KOPT-K1 (cell line): ENCODE results near the gene SEC24C.

Experiments used
- H3K27ac ChIP-seq: fragments of 200-600 bp; sonication (generic); 2 replicates; pipeline ENCODE4 v1.5.1; 2016; ENCODE audit warnings: antibody characterized with exemption, mild to moderate bottlenecking, low read depth, low read length; ENCODE audit not compliant: poor library complexity, severe bottlenecking
- H3K36me3 ChIP-seq: fragments of 200-600 bp; sonication (generic); 2 replicates; pipeline ENCODE4 v1.5.1; 2017; ENCODE audit warnings: antibody characterized with exemption, mild to moderate bottlenecking, low read length, moderate library complexity; ENCODE audit not compliant: insufficient read depth
- H3K9me3 ChIP-seq: fragments of 200-600 bp; sonication (generic); 2 replicates; pipeline ENCODE4 v1.5.1; 2017; ENCODE audit warnings: antibody characterized with exemption, low read length, mild to moderate bottlenecking; ENCODE audit not compliant: insufficient read depth, poor library complexity, severe bottlenecking

The SEC24C gene

GRCh38 chr10:73806176-73806950, 62.2 kb downstream of the SEC24C start:
- H3K36me3 ChIP-seq = peaks cover 84% of the 10 kb centered on the region
- no peaks in the 10 kb centered on the region for H3K9me3 ChIP-seq
- H3K27ac ChIP-seq = no peak overlapping the region

GRCh38 chr10:73807471-73807870, 63.3 kb downstream of the SEC24C start:
- H3K36me3 ChIP-seq = peaks cover 73% of the 10 kb centered on the region
- H3K9me3 ChIP-seq = no peaks in the 10 kb centered on the region
- no peak overlapping the region for H3K27ac ChIP-seq

DNA sequence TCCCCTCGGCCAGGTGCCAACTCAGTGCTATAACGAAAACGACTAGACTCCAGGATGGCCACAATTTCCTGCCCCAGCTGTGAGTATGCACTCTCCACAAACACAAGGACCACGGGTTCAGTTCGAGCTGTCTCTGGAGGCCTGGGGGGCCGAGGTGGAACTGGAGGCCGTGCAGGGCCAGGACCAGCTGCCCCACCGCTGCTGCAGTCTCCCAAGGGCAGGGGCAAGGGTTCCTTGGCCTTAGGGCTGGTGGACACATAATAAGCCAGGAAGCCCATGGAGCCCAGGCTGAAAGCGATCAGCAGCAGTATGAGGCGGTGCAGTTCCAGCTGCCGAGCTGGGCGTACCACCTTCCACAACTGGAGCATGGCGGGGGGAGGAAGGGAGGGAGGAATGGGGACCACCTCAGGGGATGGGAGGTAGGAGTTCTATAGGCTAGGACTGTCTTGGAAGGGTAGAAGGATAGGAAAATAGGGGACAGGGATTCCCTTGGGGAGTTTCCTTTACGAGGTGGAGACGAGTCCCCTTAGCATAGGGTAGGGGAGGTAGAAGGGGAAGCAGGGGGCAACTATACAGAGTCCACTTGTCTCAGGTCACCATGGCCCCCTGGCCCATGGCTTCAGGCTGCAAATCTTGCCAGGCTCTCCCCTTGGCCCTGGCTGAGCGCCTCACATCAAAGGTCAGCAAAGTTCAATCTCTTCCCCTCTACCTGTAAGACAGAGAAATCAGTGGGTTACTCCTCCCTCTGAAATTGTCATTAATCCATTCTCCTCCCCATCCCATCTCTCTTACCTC, 64.0 kb downstream of the SEC24C start:
- H3K9me3 ChIP-seq = no peaks in the 10 kb centered on the region
- H3K27ac ChIP-seq = no peak overlapping the region
- peaks cover 73% of the 10 kb centered on the region for H3K36me3 ChIP-seq

DNA sequence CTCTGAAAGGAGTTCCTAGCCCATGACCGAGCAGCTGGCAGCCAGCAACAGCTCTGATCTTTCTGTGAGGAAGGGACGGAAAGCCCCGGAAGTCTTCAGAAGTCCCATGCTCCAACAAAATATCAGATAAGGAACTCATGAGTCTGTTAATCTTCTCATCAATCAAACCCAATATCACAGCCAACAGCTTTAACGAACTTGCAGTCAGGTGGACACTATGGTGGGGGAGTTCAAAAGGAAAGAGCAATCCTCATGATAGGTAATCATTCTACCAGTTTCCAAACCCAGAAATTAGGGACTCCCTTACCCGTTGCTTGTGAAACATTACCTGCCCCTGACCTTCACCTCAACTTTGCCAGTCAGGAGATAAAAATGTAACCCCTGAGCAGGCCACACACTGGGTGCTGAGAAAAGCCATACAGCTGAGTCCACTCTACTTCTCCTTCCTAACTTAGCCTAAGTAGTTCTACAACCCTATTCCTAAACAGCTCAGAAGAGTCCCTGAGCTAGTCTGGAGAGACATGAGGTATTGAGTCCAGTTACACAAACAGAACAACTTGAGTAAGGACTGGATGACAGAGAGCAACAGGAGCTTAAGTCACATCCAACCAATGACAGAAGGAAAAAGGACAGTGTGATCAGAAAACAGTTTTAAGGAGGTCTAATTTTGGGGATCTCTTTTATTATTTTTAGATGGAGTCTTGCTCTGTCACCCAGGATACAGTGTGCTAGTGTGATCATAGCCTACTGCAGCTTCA, 65.1 kb downstream of the SEC24C start:
- Histone ChIP-seq H3K36me3 (peaks cover 71% of the 10 kb centered on the region), H3K27ac (no peak overlapping the region), H3K9me3 (no peaks in the 10 kb centered on the region)

GRCh38 chr10:73810358-73810734, 66.2 kb downstream of the SEC24C start:
- Histone ChIP-seq H3K36me3 (peaks cover 71% of the 10 kb centered on the region), H3K9me3 (no peaks in the 10 kb centered on the region), H3K27ac (peak overlapping the region; percentile 90)

- H3K27ac ChIP-seq = peak overlapping the region; percentile 90
- no peaks in the 10 kb centered on the region for H3K9me3 ChIP-seq
- H3K36me3 ChIP-seq = peaks cover 71% of the 10 kb centered on the region
Measured at GRCh38 chr10:73810735-73811465, 66.7 kb downstream of the SEC24C start.

DNA sequence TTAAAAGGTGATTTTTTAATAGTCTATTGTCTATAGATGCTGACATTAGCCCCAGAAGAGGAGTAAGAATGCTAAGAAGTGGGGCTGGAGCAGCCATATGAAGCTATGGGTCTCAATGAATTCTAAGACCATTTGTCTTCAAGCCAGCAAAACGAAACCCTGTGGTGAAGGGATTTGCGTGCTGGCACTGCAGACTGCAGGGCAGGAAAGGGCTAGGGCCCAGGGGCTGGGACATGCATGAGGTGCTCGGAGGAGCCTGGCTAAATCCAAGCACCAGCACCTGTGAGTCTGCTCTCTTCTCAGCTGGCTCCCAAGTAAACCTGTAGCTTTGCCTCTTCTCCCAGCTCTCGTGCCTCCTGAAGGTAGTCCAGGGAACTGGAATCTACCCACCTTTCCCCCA, 68.5 kb downstream of the SEC24C start:
- Histone ChIP-seq H3K27ac (no peak overlapping the region), H3K36me3 (peaks cover 71% of the 10 kb centered on the region), H3K9me3 (no peaks in the 10 kb centered on the region)

GRCh38 chr10:73813333-73813732, 69.2 kb downstream of the SEC24C start:
- no peaks in the 10 kb centered on the region for H3K9me3 ChIP-seq
- H3K27ac ChIP-seq = no peak overlapping the region
- peaks cover 71% of the 10 kb centered on the region for H3K36me3 ChIP-seq

- no peak overlapping the region for H3K27ac ChIP-seq
- peaks cover 70% of the 10 kb centered on the region for H3K36me3 ChIP-seq
- no peaks in the 10 kb centered on the region for H3K9me3 ChIP-seq
Measured at GRCh38 chr10:73814276-73814895, 70.2 kb downstream of the SEC24C start.

- H3K36me3 ChIP-seq = peaks cover 74% of the 10 kb centered on the region
- no peaks in the 10 kb centered on the region for H3K9me3 ChIP-seq
- no peak overlapping the region for H3K27ac ChIP-seq
Measured at GRCh38 chr10:73814896-73815718, 70.9 kb downstream of the SEC24C start.

DNA sequence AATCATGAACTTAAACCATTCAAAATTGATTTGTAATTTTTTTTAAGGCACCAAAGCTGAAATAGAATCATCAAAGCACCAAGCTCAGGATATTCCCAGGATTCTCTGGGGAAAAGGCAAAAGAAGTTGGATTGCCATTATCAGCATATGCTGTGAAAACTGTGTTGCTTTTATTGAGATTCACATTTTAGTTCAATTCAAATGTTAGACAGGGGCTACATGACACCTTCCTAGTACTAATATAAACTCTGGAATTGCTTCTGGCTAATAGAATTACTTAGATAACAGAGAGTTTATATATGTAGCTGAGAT, 71.5 kb downstream of the SEC24C start:
- peaks cover 75% of the 10 kb centered on the region for H3K36me3 ChIP-seq
- H3K27ac ChIP-seq = no peak overlapping the region
- no peaks in the 10 kb centered on the region for H3K9me3 ChIP-seq

DNA sequence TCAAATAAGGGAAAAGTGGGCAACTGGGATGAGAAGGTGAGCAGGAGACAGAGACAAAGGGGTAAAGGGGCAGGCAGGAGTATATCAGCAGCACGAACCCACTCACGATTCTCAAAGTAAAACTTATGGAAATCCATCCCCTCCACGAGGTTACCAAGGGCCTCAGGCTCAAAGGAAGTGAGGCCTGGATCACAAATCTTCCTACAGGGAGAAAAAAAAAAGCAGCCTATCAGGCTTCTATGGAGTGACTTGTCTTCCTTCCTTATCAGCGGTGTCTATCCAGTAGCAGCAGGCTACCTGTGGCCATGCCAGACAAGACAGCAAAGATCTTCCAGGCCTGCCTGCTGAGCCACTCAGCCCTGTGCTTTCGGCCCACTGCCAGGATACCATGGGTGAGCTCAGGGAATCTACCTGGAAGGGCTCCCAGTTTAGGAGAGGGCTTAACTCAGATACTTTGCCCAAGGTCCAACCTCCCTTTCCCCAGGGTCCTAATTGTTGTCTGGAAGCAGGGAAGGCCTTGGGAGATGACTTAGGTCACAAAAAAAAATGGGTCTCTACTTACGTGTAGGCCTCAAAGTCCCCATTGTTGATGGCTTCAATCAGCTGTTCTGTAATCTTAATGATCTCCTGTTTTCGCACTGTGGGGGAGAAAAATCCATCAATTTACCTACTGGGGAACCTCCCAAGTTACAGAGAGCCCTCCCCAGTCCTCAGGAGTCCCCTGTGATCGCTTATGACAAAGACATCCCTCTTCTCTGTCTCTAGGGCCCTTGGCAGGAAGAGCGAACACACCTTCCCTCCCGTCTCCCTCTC, 73.0 kb downstream of the SEC24C start:
- Histone ChIP-seq H3K27ac (no peak overlapping the region), H3K36me3 (peaks cover 87% of the 10 kb centered on the region), H3K9me3 (no peaks in the 10 kb centered on the region)

DNA sequence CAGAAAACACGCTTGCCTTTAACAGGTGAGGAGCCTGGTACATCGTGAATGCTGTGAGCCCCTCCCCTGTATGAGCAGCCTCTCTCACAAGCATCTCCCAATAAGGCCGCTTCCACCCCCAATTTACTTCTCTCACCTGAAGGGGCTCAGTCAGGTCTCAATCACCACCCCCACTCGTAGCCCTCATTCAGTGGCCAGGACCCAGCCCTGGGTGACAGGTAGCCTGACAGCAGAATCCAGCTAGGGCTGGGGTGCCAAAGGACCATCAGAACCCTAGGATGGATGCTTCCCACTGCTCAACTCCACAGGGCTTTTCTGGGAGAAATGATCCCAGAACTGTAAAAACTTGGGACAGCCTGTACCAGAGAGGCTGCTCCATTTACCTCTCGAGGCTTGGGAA, 73.7 kb downstream of the SEC24C start:
- Histone ChIP-seq H3K9me3 (no peaks in the 10 kb centered on the region), H3K36me3 (peaks cover 90% of the 10 kb centered on the region), H3K27ac (no peak overlapping the region)
